HEK293T (cell line): ENCODE data around the gene TMEM121.

Experiments
- CTCF ChIA-PET: fragments of 350-600 bp; formaldehyde crosslinking; extraction: SDS; loops from one replicate; lab custom pipeline; 2021; ENCODE audit warnings: antibody characterized with exemption, inconsistent platforms; lab: Yijun Ruan, JAX
- POLR2A ChIA-PET: fragments of 350-600 bp; formaldehyde crosslinking; extraction: SDS; loops from one replicate; lab custom pipeline; 2020; ENCODE audit warnings: antibody characterized with exemption, inconsistent platforms; lab: Yijun Ruan, JAX
- DNase-seq: peaks from one replicate; pipeline ENCODE4 v3.0.0; 2012; ENCODE audit warnings: mixed read lengths; ENCODE audit errors: extremely low spot score
- ARNT ChIP-seq: fragments of 450-650 bp; IDR thresholded peaks from 2 replicates; pipeline ENCODE4 v1.6.1; 2017; ENCODE audit warnings: mild to moderate bottlenecking
- BHLHE40 ChIP-seq: fragments of 450-650 bp; IDR thresholded peaks from 2 replicates; pipeline ENCODE4 v1.6.1; 2016; ENCODE audit warnings: mild to moderate bottlenecking, moderate library complexity, borderline replicate concordance
- CTBP1 ChIP-seq: fragments of 450-650 bp; IDR thresholded peaks from 2 replicates; pipeline ENCODE4 v1.6.1; 2016; ENCODE audit warnings: borderline replicate concordance
- ELF4 ChIP-seq: fragments of 450-650 bp; IDR thresholded peaks from 2 replicates; pipeline ENCODE4 v1.6.1; 2017; ENCODE audit warnings: antibody characterized with exemption
- FOXA1 ChIP-seq: fragments of 450-650 bp; IDR thresholded peaks from 2 replicates; pipeline ENCODE4 v1.6.1; 2016; ENCODE audit warnings: mild to moderate bottlenecking
- FOXK2 ChIP-seq: fragments of 450-650 bp; IDR thresholded peaks from 2 replicates; pipeline ENCODE4 v1.6.1; 2016; ENCODE audit warnings: mild to moderate bottlenecking
- FOXM1 ChIP-seq: fragments of 450-650 bp; IDR thresholded peaks from 2 replicates; pipeline ENCODE4 v1.6.1; 2017; ENCODE audit warnings: mild to moderate bottlenecking, borderline replicate concordance
- HDGF ChIP-seq: fragments of 450-650 bp; IDR thresholded peaks from 2 replicates; pipeline ENCODE4 v1.6.1; 2017; ENCODE audit warnings: antibody characterized with exemption, borderline replicate concordance
- L3MBTL2 ChIP-seq: fragments of 450-650 bp; conservative IDR thresholded peaks from 2 replicates; pipeline ENCODE4 v1.6.1; 2016; ENCODE audit warnings: mild to moderate bottlenecking
- LEF1 ChIP-seq: fragments of 450-650 bp; IDR thresholded peaks from 2 replicates; pipeline ENCODE4 v1.6.1; 2017; ENCODE audit warnings: mild to moderate bottlenecking, borderline replicate concordance
- NFRKB ChIP-seq: fragments of 450-650 bp; IDR thresholded peaks from 2 replicates; pipeline ENCODE4 v1.6.1; 2016; ENCODE audit warnings: mild to moderate bottlenecking, moderate library complexity
- SP1 ChIP-seq: fragments of 450-650 bp; IDR thresholded peaks from 2 replicates; pipeline ENCODE4 v1.6.1; 2017
- SUZ12 ChIP-seq: fragments of 450-650 bp; IDR thresholded peaks from 2 replicates; pipeline ENCODE4 v1.6.1; 2016; ENCODE audit warnings: mild to moderate bottlenecking
- TARDBP ChIP-seq: fragments of 450-650 bp; IDR thresholded peaks from 2 replicates; pipeline ENCODE4 v1.6.1; 2016
- ZNF384 ChIP-seq: fragments of 450-650 bp; IDR thresholded peaks from 2 replicates; pipeline ENCODE4 v1.6.1; 2016
- TF ChIP-seq, protein P1 (sequence below): fragments of 450-650 bp; IDR thresholded peaks from 2 replicates; pipeline ENCODE4 v1.6.1; 2016

The TMEM121 gene

DNA sequence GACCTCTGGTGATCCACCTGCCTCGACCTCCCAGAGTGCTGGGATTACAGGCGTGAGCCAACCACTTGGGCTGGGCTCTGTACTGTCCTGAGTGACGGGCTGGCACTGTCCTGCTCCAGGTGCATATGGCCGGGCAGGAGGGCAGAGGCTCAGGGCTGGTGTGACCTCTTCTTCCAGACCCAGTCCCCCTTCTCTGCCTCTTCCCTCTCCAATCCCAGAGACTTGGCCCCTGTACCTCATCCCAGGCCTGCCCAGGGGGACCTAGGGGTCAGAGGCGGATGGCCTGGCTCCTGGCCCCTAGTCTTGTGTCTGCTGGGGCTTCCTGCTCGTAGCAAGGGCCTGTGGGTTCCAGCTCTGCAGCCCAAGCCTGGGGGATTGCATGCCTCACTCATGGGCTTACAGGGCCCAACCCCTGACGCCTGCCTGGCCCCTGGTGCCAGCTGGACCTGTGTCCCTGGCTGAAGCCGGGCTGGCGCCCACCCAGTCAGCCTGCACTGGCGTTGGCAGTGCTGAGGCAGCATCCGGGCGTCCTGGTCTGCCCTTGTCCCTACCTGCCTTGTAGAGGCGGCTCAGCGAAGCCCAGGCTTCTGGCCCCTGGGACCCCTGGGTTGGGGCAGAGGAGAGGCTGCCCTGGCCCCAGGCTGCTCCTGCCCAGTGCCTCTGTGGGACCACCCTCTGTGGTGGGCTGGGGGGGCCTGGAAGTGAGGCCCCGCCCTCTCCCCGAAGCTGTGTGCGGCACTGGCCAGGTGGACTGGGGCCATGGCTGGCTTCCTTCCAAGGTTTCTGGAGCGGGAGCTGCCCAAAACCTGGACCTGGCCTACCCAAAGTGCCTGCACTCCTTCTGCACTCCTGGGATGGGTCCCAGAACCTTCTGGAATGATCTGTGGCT lies 31.0 kb upstream of the TMEM121 start:
- CTCF ChIA-PET = no interaction called here

DNA sequence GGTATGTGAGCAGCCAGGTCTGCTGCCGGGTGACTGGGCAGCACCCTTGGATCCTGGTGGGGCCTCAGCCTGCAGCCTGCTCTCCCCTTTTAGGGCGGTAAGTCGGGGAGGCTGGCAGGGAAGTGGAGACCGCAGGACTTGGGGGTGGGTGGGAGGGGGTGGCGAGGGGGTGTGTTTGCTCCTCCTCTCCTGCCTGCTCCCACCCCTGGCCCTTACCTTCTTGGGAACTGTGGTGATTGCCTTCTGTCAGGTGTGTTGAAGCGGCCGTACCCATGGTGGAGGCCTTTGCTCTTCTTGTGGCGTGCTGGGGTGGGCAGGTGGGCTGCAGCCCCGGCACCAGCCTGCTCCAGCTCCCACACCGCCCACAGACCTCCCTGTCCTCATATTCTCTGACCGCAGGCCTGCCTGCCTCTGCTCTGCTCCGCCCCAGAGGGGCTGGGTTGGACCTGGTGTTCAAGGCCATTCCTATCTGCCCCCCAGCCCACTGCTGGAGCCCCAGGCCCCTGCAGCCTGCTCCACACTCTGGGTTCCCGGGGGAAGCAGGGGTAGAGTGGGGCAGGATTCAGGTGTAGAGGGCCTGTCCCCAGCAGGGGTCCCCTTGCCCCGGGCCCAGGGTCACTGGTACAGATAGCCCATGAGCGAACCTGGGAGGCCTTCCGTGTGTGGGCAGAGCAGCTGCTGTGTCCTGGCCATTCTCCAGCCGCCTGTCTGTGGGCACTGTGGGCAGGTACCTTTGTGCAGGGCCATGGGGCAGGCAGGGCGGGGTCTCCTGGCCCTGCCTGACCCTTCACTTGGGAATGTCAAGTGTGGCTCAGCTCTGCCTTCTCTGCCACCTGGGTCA lies 30.2 kb upstream of the TMEM121 start:
- CTCF ChIA-PET = interaction anchor here (0.6 kb wide), 1 partner anchor 133 kb away, joined by 4 read pairs; no protein-coding TSS in a partner anchor
- POLR2A ChIA-PET = no interaction called here
- TF ChIP-seq ELF4 (no peak), ARNT (no peak), FOXA1 (no peak), L3MBTL2 (no peak), TARDBP (no peak), LEF1 (no peak), HDGF (no peak), NFRKB (no peak), FOXM1 (no peak), FOXK2 (no peak), BHLHE40 (no peak)
- TF ChIP-seq, protein P1, sequence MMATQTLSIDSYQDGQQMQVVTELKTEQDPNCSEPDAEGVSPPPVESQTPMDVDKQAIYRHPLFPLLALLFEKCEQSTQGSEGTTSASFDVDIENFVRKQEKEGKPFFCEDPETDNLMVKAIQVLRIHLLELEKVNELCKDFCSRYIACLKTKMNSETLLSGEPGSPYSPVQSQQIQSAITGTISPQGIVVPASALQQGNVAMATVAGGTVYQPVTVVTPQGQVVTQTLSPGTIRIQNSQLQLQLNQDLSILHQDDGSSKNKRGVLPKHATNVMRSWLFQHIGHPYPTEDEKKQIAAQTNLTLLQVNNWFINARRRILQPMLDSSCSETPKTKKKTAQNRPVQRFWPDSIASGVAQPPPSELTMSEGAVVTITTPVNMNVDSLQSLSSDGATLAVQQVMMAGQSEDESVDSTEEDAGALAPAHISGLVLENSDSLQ = no peak
- DNase-seq = no peak

More for the DNA sequence above, 31.0 kb upstream of the TMEM121 start:
- TF ChIP-seq LEF1 = no peak
- TF ChIP-seq NFRKB = no peak
- no peak for TF ChIP-seq FOXK2
- TF ChIP-seq, protein P1 = no peak
- TF ChIP-seq HDGF = no peak
- TF ChIP-seq SUZ12 = no peak
- no peak for TF ChIP-seq BHLHE40
- no peak for TF ChIP-seq ARNT
- no peak for TF ChIP-seq SP1
- no peak for TF ChIP-seq CTBP1
- no peak for TF ChIP-seq ZNF384
- TF ChIP-seq ELF4 = no peak
- no peak for DNase-seq
- POLR2A ChIA-PET = no interaction called here

DNA sequence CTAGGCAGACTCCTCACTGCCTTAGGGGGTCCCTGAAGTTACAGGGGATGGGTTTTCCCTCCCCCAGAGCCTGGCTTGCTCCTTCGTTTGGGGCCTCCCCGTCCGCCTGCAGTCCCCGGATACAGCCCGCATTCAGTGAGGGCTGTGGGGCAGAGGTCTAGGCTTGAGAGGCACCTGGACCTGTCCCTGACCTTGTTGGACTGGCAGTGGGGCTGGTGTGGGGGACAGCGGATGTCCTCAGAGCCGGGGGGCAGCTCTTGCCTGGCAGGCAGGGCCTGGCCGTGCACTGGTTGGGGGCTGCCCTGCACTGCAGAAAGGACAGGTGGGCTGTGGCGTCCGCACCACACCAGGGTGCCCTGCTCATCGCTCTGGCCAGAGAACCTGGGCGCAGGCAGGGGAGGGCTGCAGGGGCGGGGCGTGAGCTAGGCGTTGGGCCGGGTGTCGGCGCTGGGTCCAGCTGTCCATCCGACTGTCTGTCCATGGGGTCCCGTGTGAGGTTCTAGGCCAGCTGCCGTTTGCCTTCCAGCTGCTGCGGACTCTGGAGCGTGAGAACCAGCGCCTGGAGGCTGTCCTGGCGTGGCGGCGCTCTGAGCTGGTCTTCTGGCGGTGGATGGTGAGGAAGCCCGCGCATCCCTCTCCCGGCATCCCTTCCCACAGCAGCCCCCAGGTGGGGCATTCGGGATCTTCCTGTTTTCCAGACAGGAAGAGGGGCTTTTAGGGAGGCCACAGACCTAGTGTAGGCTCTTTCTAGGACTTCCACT lies 29.4 kb upstream of the TMEM121 start:
- CTCF ChIA-PET = interaction anchor here (0.6 kb wide), 1 partner anchor 134 kb away, joined by 4 read pairs; no protein-coding TSS in a partner anchor
- TF ChIP-seq NFRKB = no peak
- no peak for TF ChIP-seq ARNT
- no peak for TF ChIP-seq ELF4
- no peak for TF ChIP-seq ZNF384
- TF ChIP-seq FOXM1 = no peak
- no peak for TF ChIP-seq HDGF
- no peak for TF ChIP-seq BHLHE40
- TF ChIP-seq TARDBP = no peak
- no peak for TF ChIP-seq FOXA1
- TF ChIP-seq, protein P1 = no peak
- TF ChIP-seq FOXK2 = no peak
- no peak for TF ChIP-seq CTBP1
- no peak for TF ChIP-seq SUZ12
- TF ChIP-seq LEF1 = no peak
- POLR2A ChIA-PET = no interaction called here
- no peak for DNase-seq

DNA sequence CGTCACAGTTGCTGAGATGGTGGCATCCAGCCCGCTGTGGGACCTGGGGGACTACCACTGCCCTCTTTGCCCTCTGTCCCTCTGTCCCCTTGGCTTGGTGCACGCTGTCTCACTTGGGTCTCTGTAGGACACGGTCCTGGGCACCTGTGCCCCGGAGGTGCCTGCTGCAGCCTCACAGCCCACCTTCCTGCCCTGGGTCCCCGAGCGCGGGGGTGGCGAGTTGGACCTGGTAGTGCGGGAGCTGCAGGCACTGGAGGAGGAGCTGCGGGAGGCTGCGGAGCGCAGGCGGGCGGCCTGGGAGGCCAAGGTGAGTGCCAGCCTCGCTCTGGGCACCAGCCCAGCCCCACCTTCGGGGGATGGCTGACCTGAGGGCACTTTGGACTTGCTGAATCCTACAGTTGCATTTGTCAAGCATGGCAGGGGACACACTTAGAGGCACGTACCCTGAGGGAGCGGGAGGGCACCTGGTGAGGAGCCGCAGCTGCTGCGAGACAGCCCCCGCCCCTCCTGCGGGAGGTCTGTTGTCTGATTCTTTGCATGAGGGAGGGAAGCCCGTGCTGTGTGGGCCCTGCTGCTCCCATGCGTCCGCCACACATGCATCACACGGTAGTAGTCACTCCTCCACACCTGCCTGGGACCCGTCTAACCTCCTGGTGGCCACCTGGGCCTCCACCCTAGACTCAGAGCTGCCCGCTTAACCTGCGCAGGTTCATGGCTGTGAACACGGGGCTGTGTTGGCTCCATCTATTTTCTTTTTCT lies 28.5 kb upstream of the TMEM121 start:
- DNase-seq = no peak
- ChIA-PET CTCF (interaction anchor here (0.6 kb wide), 1 partner anchor 133 kb away, joined by 3 read pairs; no protein-coding TSS in a partner anchor), POLR2A (no interaction called here)
- TF ChIP-seq LEF1 (no peak), SUZ12 (no peak), HDGF (no peak), NFRKB (no peak), FOXA1 (no peak)
- TF ChIP-seq, protein P1 = no peak
